Motor neuron (in vitro differentiated cells): ENCODE data around the gene GFI1. TPM values are rescaled to one million over a fixed set of nuclear protein-coding genes. Genes with fewer than 3 reads are reported as not detected.
A peak's percentile ranks its signal among the peaks of the same experiment; 100 is the strongest.

Source experiments
- ATAC-seq, 8 experiments: fragments of 200-7000 bp; cut with Tn5 transposase; replicated peaks in 6 of 8; 2 replicates each; pipeline ENCODE4 v1.8.0; 2021; ENCODE audit warnings: mild to moderate bottlenecking in 8 of 8, moderate library complexity in 8 of 8
- H3K27ac ChIP-seq, 2 donors: fragments of 250-450 bp; sonication (Bioruptor Pico); 2 replicates each; pipeline ENCODE4 v1.9.0; 2021; ENCODE audit warnings: antibody characterized with exemption in 2 of 2, mild to moderate bottlenecking in 2 of 2, moderate library complexity in 1 of 2
- H3K4me1 ChIP-seq, 2 donors: fragments of 250-450 bp; sonication (Bioruptor Pico); replicated peaks in 1 of 2; 2 replicates each; pipeline ENCODE4 v1.6.1; 2021; ENCODE audit warnings: antibody characterized with exemption in 2 of 2, mild to moderate bottlenecking in 2 of 2, moderate library complexity in 1 of 2
- H3K4me3 ChIP-seq, 5 donors: fragments of 250-450 bp; sonication (Bioruptor Pico); 2 replicates each; pipeline ENCODE4 v1.9.0; 2021; ENCODE audit warnings: antibody characterized with exemption in 5 of 5, mild to moderate bottlenecking in 5 of 5, moderate library complexity in 4 of 5
- WGBS, 10 experiments: fragments of 450-650 bp; shearing (Covaris generic); methylation state at CpG; one replicate each; pipeline ENCODE4 v1.0.0; 2022; 5-methylcytosine and 5-hydroxymethylcytosine counted together
- in situ Hi-C, 9 experiments: fragments of 400-800 bp; cut with MboI; loops; one replicate each; pipeline ENCODE4 v1.15.0; 2021; ENCODE audit warnings: low sequenced_read_pairs in 9 of 9, low pct_unique_long_range_greater_than_20kb in 2 of 9; ENCODE audit not compliant: unreplicated experiment in 9 of 9
- total RNA-seq, 8 experiments: library from RNA; unstranded; fragments of 300-600 nt; gene quantifications; 2 replicates each; pipeline versions ENCODE4 v1.2.3 to v1.2.4, GENCODE V29; 2022

The GFI1 gene
- total RNA-seq, 8 experiments from 2014 or later, result 0.05 to 0.38 (median 0.18) TPM

DNA sequence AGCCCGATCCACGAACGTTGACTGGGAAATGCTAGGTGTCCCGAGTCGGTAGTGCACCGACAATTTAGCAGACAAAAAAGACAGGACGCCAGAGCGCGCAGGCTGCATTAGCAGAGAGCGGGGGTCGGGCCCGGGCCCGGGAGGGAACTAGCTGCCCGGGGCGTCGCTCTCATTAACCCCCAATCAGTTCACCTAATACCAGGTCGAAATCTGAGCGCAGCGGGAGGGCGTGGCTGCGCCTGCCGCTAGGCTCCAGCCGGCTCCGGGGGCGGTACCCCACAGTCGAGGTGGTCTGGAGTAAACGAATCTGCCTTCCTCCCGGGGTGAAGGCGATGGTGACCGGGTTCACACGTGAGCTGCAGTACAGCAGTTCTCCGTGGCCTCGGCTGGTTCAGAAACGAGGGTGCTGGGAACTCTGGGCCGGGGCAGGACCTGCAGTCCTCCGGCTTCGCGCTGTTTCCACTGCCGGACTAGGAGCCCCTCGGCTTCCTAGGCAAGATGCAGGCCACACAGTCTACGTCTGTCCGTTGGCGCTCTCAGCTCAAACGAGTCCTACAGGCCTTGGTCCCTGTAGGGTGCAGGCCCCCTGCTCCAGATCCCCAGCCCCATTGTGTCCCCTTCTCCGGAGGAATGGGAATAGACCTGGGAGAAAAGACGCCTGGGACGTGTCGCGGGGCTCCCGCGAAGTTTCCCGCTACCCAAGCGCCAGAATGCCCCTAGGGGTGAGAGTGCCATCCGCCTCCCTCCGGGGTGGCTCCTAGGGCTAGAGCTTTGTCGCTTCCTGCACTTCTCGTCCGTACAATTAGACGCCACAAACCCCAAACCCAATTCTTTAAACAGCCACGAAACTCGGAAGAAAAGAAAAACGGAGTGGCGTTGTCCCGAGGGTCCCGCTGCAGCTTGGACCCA, 2.0 kb downstream of the GFI1 start:
- ATAC-seq, result peak in 1 of 8 experiments; percentile 5
- Histone ChIP-seq H3K27ac (no peak overlapping the region), H3K4me1 (peaks cover 21 to 62% of the 10 kb centered on the region in 2 donors), H3K4me3 (no peak overlapping the region)
- in situ Hi-C loops, result no loop called here
- WGBS, 10 experiments, result 0 to 3% (median 0%) methylated on average over 1 to 48 of the region's 65 CpGs; no CpG with 5 or more reads in 3 of the 10 experiments

DNA sequence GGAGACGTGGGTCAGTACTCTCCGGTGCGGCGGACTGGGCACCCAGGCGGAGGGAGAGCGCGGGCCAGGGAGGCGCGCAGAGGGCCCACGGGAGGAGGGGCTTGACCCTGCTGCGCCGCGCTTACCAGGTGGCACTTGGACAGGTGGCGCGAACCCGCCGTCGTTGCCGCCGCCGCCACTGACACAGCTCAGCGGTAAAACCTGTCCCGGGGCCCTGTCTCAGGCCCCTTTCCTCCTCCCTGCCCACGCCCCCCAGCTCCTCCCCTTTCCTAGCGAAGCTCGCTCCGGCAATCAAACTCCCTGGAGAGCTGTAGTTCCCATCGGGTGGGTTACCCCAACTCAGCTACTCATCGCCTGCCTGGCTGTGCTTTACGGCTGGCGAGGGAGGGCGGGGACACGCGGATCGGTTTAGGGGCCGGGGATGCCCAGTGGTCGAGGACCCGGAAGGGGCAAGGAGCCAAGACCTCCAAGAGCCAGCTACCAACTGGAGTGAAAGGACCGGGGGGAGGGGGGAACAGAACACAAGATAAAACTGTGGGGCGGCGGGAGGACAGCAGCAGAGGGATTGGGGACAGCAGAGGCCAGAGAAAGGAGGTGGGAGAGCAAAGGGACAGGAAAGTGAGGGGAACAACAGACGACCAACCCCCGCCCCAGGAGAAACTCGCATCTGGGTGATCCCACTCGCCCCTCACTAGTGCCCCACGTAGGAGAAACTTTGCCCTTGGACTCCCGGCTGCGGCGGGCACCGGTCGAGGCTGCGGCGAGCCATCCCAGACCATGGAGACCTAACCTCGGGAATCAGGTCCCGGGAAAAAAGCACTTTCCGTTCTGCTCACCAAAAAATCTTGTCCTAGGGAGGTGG, 2.9 kb downstream of the GFI1 start:
- no peak overlapping the region for H3K4me3 ChIP-seq
- peaks cover 21 to 62% of the 10 kb centered on the region in 2 donors for H3K4me1 ChIP-seq
- ATAC-seq, result no peak

DNA sequence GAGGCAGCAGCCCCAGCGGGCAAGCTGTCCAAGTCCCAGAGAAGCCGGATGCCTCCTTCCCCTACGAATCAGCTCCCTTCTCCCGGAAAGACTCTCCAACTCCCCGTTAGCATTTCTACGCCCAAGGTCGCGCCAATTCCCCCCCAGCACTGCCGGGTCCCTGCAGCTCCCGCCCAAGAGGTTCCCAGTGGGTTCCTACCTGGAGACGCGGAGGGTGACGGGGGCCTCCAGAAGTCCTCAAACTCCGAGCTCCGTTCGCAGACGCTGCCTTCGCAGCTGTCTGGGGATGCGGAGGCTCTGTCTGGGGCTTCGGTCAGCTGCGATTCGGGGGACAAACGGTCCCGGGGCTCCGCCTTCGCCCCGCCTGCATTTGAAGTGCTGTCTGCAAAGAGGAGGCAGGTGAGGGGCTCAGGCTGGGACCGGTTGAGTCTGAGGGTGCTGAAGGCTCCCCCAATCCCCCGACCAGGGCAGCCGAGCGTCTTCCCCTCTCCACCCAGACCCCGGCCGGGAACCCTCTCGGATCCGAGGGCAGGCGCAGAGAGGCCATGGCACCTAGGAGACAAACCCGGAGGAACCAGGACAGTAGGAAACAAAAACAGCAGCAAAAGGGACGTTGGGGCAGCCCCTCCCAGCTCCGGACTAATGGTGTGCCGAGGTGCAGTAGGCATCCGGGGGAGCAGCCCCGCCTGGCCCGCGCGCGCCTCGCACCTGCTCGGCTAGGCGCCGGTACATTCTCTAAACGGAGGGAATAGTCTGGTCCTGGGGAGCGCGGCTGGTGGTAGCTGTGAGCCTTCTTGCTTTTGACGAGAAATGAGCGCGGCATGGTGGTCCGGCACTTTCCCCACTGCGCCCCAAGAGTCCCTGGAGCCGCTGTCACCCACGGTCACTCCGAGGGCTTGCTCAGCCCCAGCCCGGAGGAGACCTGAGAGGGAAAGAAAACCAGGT, 3.8 kb downstream of the GFI1 start:
- in situ Hi-C loops, result no loop called here
- H3K4me3 ChIP-seq, result no peak overlapping the region
- peak in 2 of 8 experiments; percentile 2 to 4 for ATAC-seq
- no peak overlapping the region for H3K27ac ChIP-seq
- peaks cover 21 to 62% of the 10 kb centered on the region in 2 donors for H3K4me1 ChIP-seq
- WGBS, 10 experiments, result 0 to 12% (median 2%) methylated on average over 3 to 18 of the region's 62 CpGs; no CpG with 5 or more reads in 2 of the 10 experiments

More for the DNA sequence above, 2.9 kb downstream of the GFI1 start:
- 0 to 13% (median 4%) methylated on average over 5 to 11 of the region's 56 CpGs; no CpG with 5 or more reads in 6 of the 10 experiments for WGBS, 10 experiments
- in situ Hi-C loops, result no loop called here
- H3K27ac ChIP-seq, result no peak overlapping the region

DNA sequence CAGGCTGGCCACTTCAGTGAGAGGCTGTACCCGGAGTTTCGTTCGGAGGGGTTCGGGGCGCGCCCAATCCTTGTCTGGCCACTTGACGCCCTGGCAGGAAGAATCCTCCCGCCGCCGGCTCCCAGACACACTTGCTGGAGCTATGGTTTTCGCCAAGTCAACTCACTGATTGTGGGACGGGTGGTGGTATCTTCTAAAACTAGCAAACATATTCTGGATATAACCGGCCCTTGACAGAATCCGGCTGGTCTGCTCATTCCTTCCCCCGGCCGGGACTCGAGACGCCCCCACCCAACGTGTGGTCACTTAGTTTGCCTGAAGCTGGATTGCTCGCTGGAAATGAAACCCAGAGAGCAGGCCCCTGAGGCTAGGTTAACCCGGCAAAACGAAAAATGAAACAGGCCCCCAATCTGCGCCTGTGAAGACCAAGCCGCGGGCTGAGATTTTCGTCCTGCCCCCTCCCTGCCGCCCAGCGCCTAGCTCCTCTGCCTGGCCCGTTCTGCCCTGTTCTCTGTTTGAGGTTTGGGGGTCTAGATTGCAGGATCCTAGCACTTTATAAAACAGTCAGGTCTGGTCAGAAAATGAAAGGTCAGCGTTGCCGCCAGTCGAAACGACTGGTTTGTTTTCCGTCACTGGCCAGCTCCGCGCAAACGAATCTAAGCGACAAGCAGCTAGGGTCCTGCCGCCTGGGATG, 4.6 kb downstream of the GFI1 start:
- WGBS, 10 experiments, result 0 to 40% (median 1%) methylated on average over 1 to 25 of the region's 39 CpGs; no CpG with 5 or more reads in 2 of the 10 experiments
- peaks cover 21 to 62% of the 10 kb centered on the region in 2 donors for H3K4me1 ChIP-seq
- no peak for ATAC-seq
- in situ Hi-C loops, result no loop called here
- no peak overlapping the region for H3K4me3 ChIP-seq
- no peak overlapping the region for H3K27ac ChIP-seq

DNA sequence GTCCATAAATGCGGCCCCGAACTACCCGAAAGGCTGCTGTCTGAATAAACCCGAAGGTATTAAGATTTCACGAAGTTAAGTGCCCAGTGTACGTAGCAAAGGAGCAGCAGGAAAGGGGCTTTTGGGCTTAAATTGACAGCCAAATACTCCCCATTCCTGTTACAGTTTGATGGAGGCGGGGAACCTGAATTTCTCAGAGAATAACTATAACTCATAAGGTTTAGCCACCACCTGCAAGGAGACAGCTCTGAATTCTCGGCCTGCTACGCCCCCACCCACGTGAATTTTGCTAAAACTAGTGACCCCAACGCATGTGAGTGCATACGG, 5.2 kb downstream of the GFI1 start:
- H3K4me3 ChIP-seq, result no peak overlapping the region
- WGBS, 10 experiments, result 0 to 14% (median 7%) methylated on average over 1 to 12 of the region's 12 CpGs; no CpG with 5 or more reads in 4 of the 10 experiments
- H3K27ac ChIP-seq, result no peak overlapping the region
- no peak for ATAC-seq
- peaks cover 21 to 59% of the 10 kb centered on the region in 2 donors for H3K4me1 ChIP-seq
- in situ Hi-C loops, result no loop called here

DNA sequence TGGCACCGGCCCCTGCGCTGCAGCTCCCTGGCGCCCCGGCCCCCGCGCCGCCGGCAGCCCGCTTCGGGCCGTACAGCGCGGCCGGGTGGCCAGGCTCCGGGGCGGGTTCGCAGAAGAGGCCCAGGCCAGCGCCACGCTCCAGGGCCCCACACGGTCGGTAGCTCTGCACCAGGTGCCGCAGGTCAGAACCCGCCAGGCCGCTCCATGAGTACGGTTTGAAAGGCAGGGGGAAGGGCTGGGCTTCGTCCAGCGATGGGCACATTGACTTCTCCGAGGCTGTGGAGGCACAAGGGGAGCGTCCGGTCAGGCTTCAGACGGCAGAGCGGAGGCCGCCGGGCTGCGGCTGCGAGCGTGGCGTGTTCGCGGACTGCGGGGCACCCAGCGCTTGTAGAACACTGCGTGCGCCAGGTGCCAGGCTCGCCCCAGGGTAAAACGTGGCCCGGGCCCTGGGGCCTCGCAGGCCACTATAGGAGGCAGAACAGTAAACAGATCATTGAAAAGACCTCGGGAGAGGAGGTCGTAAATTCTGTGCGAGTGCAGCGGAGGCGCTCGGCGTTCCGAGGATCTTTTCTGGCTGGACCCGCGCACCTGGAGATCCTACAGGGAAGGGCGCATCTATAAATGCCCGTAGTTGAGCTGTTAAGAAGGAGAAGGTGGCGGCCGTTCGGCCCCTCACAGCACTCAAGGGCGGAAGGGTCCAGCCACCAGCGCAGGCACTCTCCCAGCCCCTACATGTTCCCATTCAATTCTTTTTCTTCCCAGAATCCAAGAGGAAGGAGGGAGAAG, 5.7 kb downstream of the GFI1 start:
- 3 to 40% (median 10%) methylated on average over 1 to 32 of the region's 65 CpGs; no CpG with 5 or more reads in 3 of the 10 experiments for WGBS, 10 experiments
- in situ Hi-C loops, result no loop called here
- peaks cover 19 to 54% of the 10 kb centered on the region in 2 donors for H3K4me1 ChIP-seq
- ATAC-seq, result peak in 6 of 8 experiments; percentile 5 to 63 (median 56)
- H3K27ac ChIP-seq, result no peak overlapping the region
- H3K4me3 ChIP-seq, result peak overlapping the region in 4 of 5 donors; percentile 1 to 10 (median 4)

DNA sequence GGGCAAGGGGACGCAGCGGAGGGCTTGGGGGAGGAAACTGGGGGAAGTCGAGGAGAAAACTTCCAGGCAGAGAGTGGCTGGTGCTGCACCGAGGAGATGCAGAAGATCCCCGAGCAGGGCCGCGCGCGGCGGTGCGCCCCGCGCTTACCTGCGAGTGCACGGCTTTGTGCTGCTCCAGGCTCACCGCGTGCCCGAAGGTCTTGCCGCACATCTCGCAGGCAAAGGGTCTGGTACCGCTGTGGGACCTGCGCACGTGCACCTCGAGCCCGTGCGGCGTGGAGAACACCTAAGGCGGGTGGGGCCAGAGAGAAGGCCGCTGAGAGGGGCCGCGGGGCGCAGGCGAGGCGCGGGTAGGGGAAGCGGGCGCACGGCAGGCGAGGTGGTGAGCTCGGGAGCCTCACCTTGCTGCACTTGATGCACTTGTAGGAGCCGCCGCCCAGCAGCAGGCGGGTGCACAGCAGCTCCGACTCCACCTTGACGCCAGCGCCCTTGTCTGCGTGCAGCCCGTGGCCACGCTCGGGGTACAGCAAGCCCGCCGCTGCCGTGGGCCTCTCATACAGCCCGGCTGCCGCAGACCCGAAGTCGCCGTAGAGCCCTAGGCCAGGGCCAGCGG, 6.4 kb downstream of the GFI1 start:
- Histone ChIP-seq H3K27ac (no peak overlapping the region), H3K4me1 (peaks cover 12 to 47% of the 10 kb centered on the region in 2 donors), H3K4me3 (peak overlapping the region in 4 of 5 donors; percentile 1 to 10 (median 4))
- ATAC-seq, result no peak
- WGBS, 10 experiments, result 33% methylated on average over 2 of the region's 59 CpGs; no CpG with 5 or more reads in 9 of the 10 experiments
- in situ Hi-C loops, result no loop called here

DNA sequence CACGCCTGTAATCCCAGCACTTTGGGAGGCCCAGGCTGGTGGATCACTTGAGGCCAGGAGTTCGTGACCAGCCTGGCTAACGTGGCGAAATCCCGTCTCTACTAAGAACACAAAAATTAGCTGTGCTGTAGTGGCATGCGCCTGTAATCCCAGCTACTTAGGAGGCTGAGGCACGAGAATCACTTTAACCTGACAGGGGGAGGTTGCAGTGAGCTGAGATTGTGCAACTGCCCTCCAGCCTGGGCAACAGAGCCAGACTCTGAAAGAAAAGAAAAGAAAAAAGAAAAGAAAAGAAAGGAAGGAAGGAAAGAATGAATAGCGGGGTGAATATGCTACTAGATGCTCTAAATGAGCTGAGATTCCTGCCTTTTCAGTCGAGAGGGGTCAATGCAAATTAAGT, 7.1 kb downstream of the GFI1 start:
- H3K4me3 ChIP-seq, result no peak overlapping the region
- peaks cover 9 to 41% of the 10 kb centered on the region in 2 donors for H3K4me1 ChIP-seq
- in situ Hi-C loops, result no loop called here
- H3K27ac ChIP-seq, result no peak overlapping the region
- WGBS, 10 experiments, result 44 to 90% (median 74%) methylated on average over 1 to 9 of the region's 9 CpGs
- ATAC-seq, result no peak

DNA sequence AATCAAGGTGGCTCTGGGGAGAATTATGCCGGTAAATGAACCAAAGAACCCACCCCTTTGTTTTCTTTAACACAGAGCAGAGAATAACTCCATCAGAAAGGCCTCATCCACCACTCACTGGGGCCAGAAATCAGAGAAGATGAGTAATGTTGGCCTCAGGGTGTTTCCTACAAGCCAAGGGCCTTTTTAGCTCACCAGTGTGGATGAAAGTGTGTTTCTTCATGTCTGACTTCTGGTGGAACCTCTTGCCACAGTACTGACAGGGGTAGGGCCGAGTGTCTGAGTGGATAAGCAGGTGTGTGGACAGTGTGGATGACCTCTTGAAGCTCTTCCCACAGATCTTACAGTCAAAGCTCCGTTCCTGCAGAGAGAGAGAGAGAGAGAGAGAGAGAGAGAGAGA, 8.3 kb downstream of the GFI1 start:
- ATAC-seq, result peak in 1 of 8 experiments; percentile 25
- 27 to 100% (median 61%) methylated on average over 1 to 2 of the region's 3 CpGs for WGBS, 10 experiments

DNA sequence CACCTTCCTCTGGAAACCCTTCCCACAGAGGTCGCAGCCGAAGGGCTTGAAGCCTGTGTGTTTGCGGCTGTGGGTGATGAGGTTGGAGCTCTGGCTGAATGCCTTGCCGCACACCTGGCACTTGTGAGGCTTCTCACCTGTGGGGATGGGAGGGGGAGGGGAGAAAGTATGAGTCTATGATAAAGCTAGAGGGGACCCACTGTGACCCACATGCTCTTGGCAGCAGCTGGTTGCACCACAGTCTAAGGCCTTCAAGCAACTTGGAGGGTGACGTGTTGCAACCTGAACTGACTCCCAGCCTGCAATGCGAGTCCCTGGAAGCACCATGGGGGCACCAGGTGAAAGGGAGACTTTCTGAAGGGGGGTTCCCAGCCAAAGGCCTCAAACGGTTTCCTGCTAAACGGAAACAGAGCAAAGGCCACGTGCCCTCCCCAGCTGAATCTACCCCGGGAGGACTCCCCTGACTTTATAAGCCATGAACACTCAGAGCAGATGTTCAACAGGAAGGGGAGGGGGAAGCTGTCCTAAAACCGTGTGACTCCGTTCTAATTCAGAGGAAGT, 10.6 kb downstream of the GFI1 start:
- Histone ChIP-seq H3K27ac (no peak overlapping the region), H3K4me1 (peaks cover 5 to 11% of the 10 kb centered on the region in 2 donors), H3K4me3 (no peak overlapping the region)
- 0 to 60% (median 39%) methylated on average over 2 to 10 of the region's 12 CpGs; no CpG with 5 or more reads in 3 of the 10 experiments for WGBS, 10 experiments
- no peak for ATAC-seq
- in situ Hi-C loops, result no loop called here

More for the DNA sequence above, 8.3 kb downstream of the GFI1 start:
- in situ Hi-C loops, result no loop called here
- Histone ChIP-seq H3K4me1 (peaks cover 6 to 29% of the 10 kb centered on the region in 2 donors), H3K27ac (no peak overlapping the region), H3K4me3 (no peak overlapping the region)

DNA sequence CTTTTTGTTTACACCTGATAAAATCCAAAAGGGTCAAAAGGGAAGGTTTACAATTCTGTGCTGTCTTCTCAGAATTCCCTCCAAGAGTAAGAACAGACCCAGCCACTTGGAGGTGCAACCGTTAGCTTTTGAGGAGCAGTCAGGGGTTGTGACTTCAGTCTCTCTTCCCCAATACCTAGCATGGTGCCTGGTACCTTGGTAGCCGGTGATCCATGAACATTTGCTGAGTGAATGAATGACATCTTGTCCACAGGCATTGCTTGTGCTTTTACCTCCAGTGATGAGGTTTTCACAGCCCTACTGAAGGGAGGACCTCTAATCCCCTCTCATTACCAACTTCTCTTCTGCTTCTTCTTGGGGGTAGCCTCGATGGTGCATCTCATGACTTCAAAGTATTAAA, 11.7 kb downstream of the GFI1 start:
- no peak overlapping the region for H3K4me3 ChIP-seq
- in situ Hi-C loops, result no loop called here
- H3K4me1 ChIP-seq, result no peaks in the 10 kb centered on the region
- 20 to 90% (median 60%) methylated on average over 1 to 3 of the region's 3 CpGs; no CpG with 5 or more reads in 1 of the 10 experiments for WGBS, 10 experiments
- H3K27ac ChIP-seq, result no peak overlapping the region
- no peak for ATAC-seq
